ENCODE data around the gene MRAP2.

GRCh38 chr6:84050408-84050807 is 16.8 kb downstream of the MRAP2 start:
- TF ChIP-seq REST (IDR thresholded peaks at IDR 0.05; ENCODE audit: low read depth) (no peak), RAD21 (IDR thresholded peaks at IDR 0.05; ENCODE audit: low read depth) (no peak), TAF1 (IDR thresholded peaks at IDR 0.05; ENCODE audit: low read depth) (no peak), EP300 (IDR thresholded peaks at IDR 0.05; ENCODE audit: borderline replicate concordance) (no peak), TEAD4 (IDR thresholded peaks at IDR 0.05) (no peak), MAX (IDR thresholded peaks at IDR 0.05) (no peak), TCF12 (IDR thresholded peaks at IDR 0.05; ENCODE audit: low read depth) (no peak)

Data from Ishikawa (cell line).